IMR-90 (cell line): ENCODE data around the gene SHROOM4. TPM values are rescaled to one million over a fixed set of nuclear protein-coding genes. Genes with fewer than 3 reads are reported as not detected.

Source experiments
- ATAC-seq: fragments of 200-7000 bp; cut with Tn5 transposase; 2 replicates; pipeline ENCODE4 v1.9.1; 2020; ENCODE audit warnings: low read depth, mild to moderate bottlenecking, moderate library complexity
- BruUV-seq: library from RNA; stranded (reverse); fragments of 400-500 nt; replicated peaks from 2 replicates; lab custom pipeline; 2021; lab: Mats Ljungman, UMichigan
- CTCF ChIA-PET: fragments of 300-600 bp; formaldehyde crosslinking; extraction: SDS; loops from one replicate; lab custom pipeline; 2021; ENCODE audit warnings: antibody characterized with exemption; lab: Yijun Ruan, JAX
- POLR2A ChIA-PET: fragments of 300-600 bp; sonication (Branson Sonifier 250); formaldehyde crosslinking; loops from one replicate; lab custom pipeline; 2022; ENCODE audit warnings: antibody characterized with exemption; ENCODE audit not compliant: unreplicated experiment; lab: Charles Lee
- DNase-seq: peaks from one replicate; pipeline ENCODE4 v3.0.0; 2013
- H2AFZ ChIP-seq: replicated peaks from 2 replicates; pipeline ENCODE3; 2013; ENCODE audit warnings: low read length, mild to moderate bottlenecking; ENCODE audit not compliant: poor library complexity
- H2AK5ac ChIP-seq: 2 replicates; pipeline ENCODE4 v1.6.1; 2013; ENCODE audit warnings: low read depth, low read length, inconsistent platforms
- H2AK9ac ChIP-seq: replicated peaks from 2 replicates; pipeline ENCODE3; 2013; ENCODE audit warnings: mild to moderate bottlenecking, low read depth, low read length, moderate library complexity; ENCODE audit not compliant: poor library complexity
- H2BK120ac ChIP-seq: 2 replicates; pipeline ENCODE4 v1.6.1; 2013; ENCODE audit warnings: low read depth, low read length, inconsistent platforms
- H2BK15ac ChIP-seq: 3 replicates; pipeline ENCODE4 v1.6.1; 2013; ENCODE audit warnings: low read depth, low read length, inconsistent platforms
- H2BK20ac ChIP-seq: 2 replicates; pipeline ENCODE4 v1.6.1; 2013; ENCODE audit warnings: low read depth, mild to moderate bottlenecking, inconsistent platforms, low read length, moderate library complexity
- H2BK5ac ChIP-seq: 2 replicates; pipeline ENCODE4 v1.6.1; 2013; ENCODE audit warnings: mild to moderate bottlenecking, low read depth, low read length, inconsistent platforms; ENCODE audit not compliant: poor library complexity, severe bottlenecking
- H3K14ac ChIP-seq: replicated peaks from 2 replicates; pipeline ENCODE4 v1.6.1; 2013; ENCODE audit warnings: low read depth, low read length, inconsistent platforms
- H3K18ac ChIP-seq: 2 replicates; pipeline ENCODE4 v1.6.1; 2013; ENCODE audit warnings: low read depth, low read length, control low read depth
- H3K23ac ChIP-seq: 2 replicates; pipeline ENCODE4 v1.6.1; 2013; ENCODE audit warnings: low read depth, low read length, inconsistent platforms
- H3K27ac ChIP-seq: 2 replicates; pipeline ENCODE4 v1.5.1; 2013; ENCODE audit warnings: mild to moderate bottlenecking, control low read depth, low read length; ENCODE audit not compliant: insufficient read depth
- H3K27me3 ChIP-seq: 2 replicates; pipeline ENCODE4 v1.6.1; 2013; ENCODE audit warnings: low read length; ENCODE audit not compliant: control insufficient read depth, insufficient read depth
- H3K36me3 ChIP-seq: 2 replicates; pipeline ENCODE4 v1.6.1; 2013; ENCODE audit warnings: low read length, mixed read lengths; ENCODE audit not compliant: control insufficient read depth, insufficient read depth
- H3K4ac ChIP-seq: 2 replicates; pipeline ENCODE4 v1.6.1; 2013; ENCODE audit warnings: low read depth, low read length, inconsistent platforms
- H3K4me1 ChIP-seq: 2 replicates; pipeline ENCODE4 v1.6.1; 2013; ENCODE audit warnings: low read length, mixed read lengths; ENCODE audit not compliant: control insufficient read depth, insufficient read depth
- H3K4me2 ChIP-seq: 2 replicates; pipeline ENCODE4 v1.6.1; 2013; ENCODE audit warnings: low read depth, mild to moderate bottlenecking, control low read depth, low read length, moderate library complexity
- H3K4me3 ChIP-seq: 2 replicates; pipeline ENCODE4 v1.5.1; 2013; ENCODE audit warnings: low read depth, mild to moderate bottlenecking, control low read depth, low read length, moderate library complexity; ENCODE audit not compliant: insufficient read depth
- H3K56ac ChIP-seq: 2 replicates; pipeline ENCODE4 v1.6.1; 2013; ENCODE audit warnings: low read length, inconsistent platforms; ENCODE audit not compliant: insufficient read depth; ENCODE audit errors: extremely low read depth
- H3K79me1 ChIP-seq, 2 experiments: 2 replicates each; pipeline ENCODE4 v1.6.1; 2013; ENCODE audit warnings: low read length in 2 of 2, inconsistent platforms in 1 of 2, low read depth in 1 of 2
- H3K9ac ChIP-seq: 2 replicates; pipeline ENCODE4 v1.6.1; 2013; ENCODE audit warnings: low read depth, low read length, control low read depth
- H3K9me1 ChIP-seq: 2 replicates; pipeline ENCODE4 v1.6.1; 2013; ENCODE audit warnings: low read length, inconsistent platforms; ENCODE audit not compliant: insufficient read depth
- H3K9me3 ChIP-seq: 2 replicates; pipeline ENCODE4 v1.6.1; 2013; ENCODE audit warnings: low read length; ENCODE audit not compliant: control insufficient read depth, insufficient read depth
- H4K20me1 ChIP-seq: 2 replicates; pipeline ENCODE4 v1.6.1; 2013; ENCODE audit warnings: low read length, inconsistent platforms; ENCODE audit not compliant: insufficient read depth
- H4K5ac ChIP-seq: 2 replicates; pipeline ENCODE4 v1.6.1; 2013; ENCODE audit warnings: mild to moderate bottlenecking, low read depth, low read length, control low read depth
- H4K8ac ChIP-seq, 2 experiments: 2 replicates each; pipeline ENCODE4 v1.6.1; 2013; ENCODE audit warnings: low read depth in 2 of 2, low read length in 2 of 2, control low read depth in 1 of 2, inconsistent platforms in 1 of 2
- H4K91ac ChIP-seq: 2 replicates; pipeline ENCODE4 v1.6.1; 2013; ENCODE audit warnings: low read depth, low read length, inconsistent platforms; ENCODE audit not compliant: insufficient read depth
- BHLHE40 ChIP-seq: fragments of 150-350 bp; IDR thresholded peaks from 2 replicates; pipeline ENCODE4 v1.6.1; 2016; ENCODE audit warnings: mild to moderate bottlenecking, low read depth, low read length
- CHD1 ChIP-seq: IDR thresholded peaks from 2 replicates; pipeline ENCODE4 v1.6.1; 2012; ENCODE audit warnings: low read depth, low read length, improper control_type of control experiment
- FOS ChIP-seq: fragments of 150-350 bp; IDR thresholded peaks from 2 replicates; pipeline ENCODE4 v1.6.1; 2016; ENCODE audit warnings: low read depth, low read length
- MAZ ChIP-seq: IDR thresholded peaks from 2 replicates; pipeline ENCODE4 v1.6.1; 2012; ENCODE audit warnings: low read depth, mild to moderate bottlenecking, low read length, improper control_type of control experiment, moderate library complexity, borderline replicate concordance
- MXI1 ChIP-seq: IDR thresholded peaks from 2 replicates; pipeline ENCODE4 v1.6.1; 2012; ENCODE audit warnings: low read depth, mild to moderate bottlenecking, low read length, moderate library complexity, borderline replicate concordance
- NFE2L2 ChIP-seq: fragments of 150-350 bp; IDR thresholded peaks from 2 replicates; pipeline ENCODE4 v1.6.1; 2016; ENCODE audit warnings: low read depth, mild to moderate bottlenecking, low read length
- POLR2A ChIP-seq: IDR thresholded peaks from 2 replicates; pipeline ENCODE4 v1.6.1; 2012; ENCODE audit warnings: mild to moderate bottlenecking, low read depth, low read length
- RAD21 ChIP-seq: IDR thresholded peaks from 2 replicates; pipeline ENCODE4 v1.6.1; 2012; ENCODE audit warnings: low read length, improper control_type of control experiment
- RCOR1 ChIP-seq: IDR thresholded peaks from 2 replicates; pipeline ENCODE4 v1.6.1; 2012; ENCODE audit warnings: mild to moderate bottlenecking, low read length, improper control_type of control experiment; ENCODE audit not compliant: insufficient replicate concordance
- RFX5 ChIP-seq: IDR thresholded peaks from 2 replicates; pipeline ENCODE4 v1.8.0; 2012; ENCODE audit warnings: low read depth, mild to moderate bottlenecking, low read length, moderate library complexity
- SMC3 ChIP-seq: fragments of 150-350 bp; IDR thresholded peaks from 2 replicates; pipeline ENCODE4 v1.6.1; 2016; ENCODE audit warnings: low read depth, mild to moderate bottlenecking, antibody characterized with exemption, low read length, moderate library complexity
- WGBS, 2 experiments: methylation state at CpG; one replicate each; pipeline versions ENCODE4 v1.1.5 to v1.1.7; 2013; ENCODE audit warnings: missing lambda C conversion rate in 2 of 2; ENCODE audit not compliant: insufficient read length in 1 of 2; ENCODE audit errors: extremely low coverage in 2 of 2; 5-methylcytosine and 5-hydroxymethylcytosine counted together
- dilution Hi-C: fragments of 300-500 bp; cut with HindIII; formaldehyde crosslinking; loops from one replicate; pipeline ENCODE4 v1.14.3; 2018; ENCODE audit warnings: low sequenced_read_pairs; ENCODE audit not compliant: unreplicated experiment
- in situ Hi-C: fragments of 300-500 bp; cut with MboI; formaldehyde crosslinking; loops from 3 replicates; pipeline ENCODE4 v1.14.3; 2019; ENCODE audit warnings: low sequenced_read_pairs, inconsistent platforms, mixed read lengths
- intact Hi-C: fragments of 100-400 bp; cut with micrococcal nuclease; formaldehyde crosslinking; loops from 2 replicates; pipeline ENCODE4 v1.10.0; 2022
- polyA plus RNA-seq, 3 experiments: library from polyadenylated mRNA; depleted of rRNA; stranded (reverse); fragments of >200 nt; gene quantifications; 2 replicates each; pipeline ENCODE4 v1.2.3, GENCODE V29; 2012; ENCODE audit warnings: low replicate concordance in 1 of 3
- total RNA-seq: library from RNA; depleted of rRNA; stranded (reverse); fragments of >200 nt; gene quantifications from 2 replicates; pipeline ENCODE4 v1.2.3, GENCODE V29; 2012

The SHROOM4 gene
- total and polyA plus RNA-seq, 2 of the 4 experiments (the other 2 are of a cell fraction), result 1.0 to 2.2 TPM

DNA sequence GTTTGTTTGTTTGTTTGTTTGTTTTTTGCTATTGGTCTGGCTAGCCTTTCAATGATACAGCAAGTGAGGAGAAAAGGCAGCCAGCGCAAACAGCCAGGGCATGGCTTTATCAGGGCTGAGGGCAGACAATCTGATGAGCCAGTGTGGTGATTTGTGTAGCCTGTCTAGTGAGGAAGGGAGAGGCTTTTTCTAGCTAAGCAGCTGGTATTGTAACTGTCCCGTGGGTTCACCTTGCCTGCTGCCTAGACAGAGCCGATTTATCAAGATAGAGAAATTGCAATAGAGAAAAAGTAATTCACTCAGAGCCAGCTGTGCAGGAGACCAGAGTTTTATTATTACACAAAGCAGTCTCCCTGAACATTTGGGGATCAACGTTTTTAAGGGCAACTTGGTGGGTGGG lies 28.2 kb upstream of the SHROOM4 start:
- no peaks in the 10 kb centered on the region for H3K9me3 ChIP-seq
- H3K4me2 ChIP-seq, result no peak overlapping the region
- H3K9ac ChIP-seq, result no peak overlapping the region
- no peak overlapping the region for H2AFZ ChIP-seq
- no TSS peak for BruUV-seq
- no peaks in the 10 kb centered on the region for H3K36me3 ChIP-seq
- no peak overlapping the region for H2AK5ac ChIP-seq
- dilution Hi-C loops, result no loop called here
- no peak overlapping the region for H4K8ac ChIP-seq
- H2BK120ac ChIP-seq, result no peak overlapping the region
- no peak overlapping the region for H3K27ac ChIP-seq
- no peak overlapping the region for H3K23ac ChIP-seq
- CTCF ChIA-PET, result no interaction called here
- H2BK20ac ChIP-seq, result no peak overlapping the region
- H3K18ac ChIP-seq, result no peak overlapping the region
- intact Hi-C loops, result no loop called here
- H3K27me3 ChIP-seq, result no peaks in the 10 kb centered on the region
- in situ Hi-C loops, result no loop called here
- DNase-seq, result no peak
- no peak overlapping the region for H4K91ac ChIP-seq
- no peak overlapping the region for H3K4me3 ChIP-seq
- no peak overlapping the region for H2BK5ac ChIP-seq
- TF ChIP-seq FOS (no peak), RCOR1 (no peak), RFX5 (no peak), BHLHE40 (no peak), POLR2A (no peak), NFE2L2 (no peak), SMC3 (no peak), MXI1 (no peak), CHD1 (no peak), RAD21 (no peak), MAZ (no peak)
- H3K4ac ChIP-seq, result no peak overlapping the region
- ATAC-seq, result no peak
- no peaks in the 10 kb centered on the region for H3K79me1 ChIP-seq
- no peaks in the 10 kb centered on the region for H3K4me1 ChIP-seq
- H3K14ac ChIP-seq, result no peak overlapping the region
- H3K56ac ChIP-seq, result no peak overlapping the region
- H2BK15ac ChIP-seq, result no peak overlapping the region
- H2AK9ac ChIP-seq, result no peak overlapping the region
- no peaks in the 10 kb centered on the region for H3K9me1 ChIP-seq
- no CpG with 5 or more reads among the region's 4 CpGs for WGBS, 2 experiments
- POLR2A ChIA-PET, result no interaction called here
- no peak overlapping the region for H4K5ac ChIP-seq
- H4K20me1 ChIP-seq, result no peaks in the 10 kb centered on the region
